H1 (cell line): Measurements from ENCODE around the gene GPR135. TPM values are rescaled to one million over a fixed set of nuclear protein-coding genes. Genes with fewer than 3 reads are reported as not detected.

Source experiments
- BRCA1 ChIP-seq: IDR thresholded peaks from 2 replicates; pipeline ENCODE4 v1.6.1; 2012; ENCODE audit warnings: low read depth, low read length, improper control_type of control experiment
- CHD7 ChIP-seq: fragments of 300-600 bp; sonication (generic); IDR thresholded peaks from 2 replicates; pipeline ENCODE4 v1.7.1; 2012; ENCODE audit warnings: low read length, moderate library complexity, mild to moderate bottlenecking, inconsistent platforms; ENCODE audit not compliant: insufficient replicate concordance
- E2F6 ChIP-seq: IDR thresholded peaks from 2 replicates; pipeline ENCODE4 v1.6.1; 2012; ENCODE audit warnings: inconsistent platforms
- NRF1 ChIP-seq: IDR thresholded peaks from 2 replicates; pipeline ENCODE4 v1.6.1; 2011; ENCODE audit warnings: mild to moderate bottlenecking, low read depth, low read length, improper control_type of control experiment
- RFX5 ChIP-seq: IDR thresholded peaks from 2 replicates; pipeline ENCODE4 v1.6.1; 2011; ENCODE audit warnings: low read depth, low read length, improper control_type of control experiment, borderline replicate concordance
- RNF2 ChIP-seq: fragments of 200-900, 300-1000 bp; sonication (generic); IDR thresholded peaks from 2 replicates; pipeline ENCODE4 v1.7.1; 2016; ENCODE audit warnings: borderline replicate concordance, low read depth, mild to moderate bottlenecking, antibody characterized with exemption, low read length; ENCODE audit not compliant: poor library complexity, severe bottlenecking; ENCODE audit errors: missing control alignments
- SIRT6 ChIP-seq: IDR thresholded peaks from one replicate; pipeline ENCODE4 v1.7.1; 2012; ENCODE audit warnings: low read length, inconsistent platforms
- SP2 ChIP-seq: IDR thresholded peaks from 2 replicates; pipeline ENCODE4 v1.6.1; 2012; ENCODE audit warnings: mild to moderate bottlenecking, low read length, inconsistent platforms
- polyA plus RNA-seq, 7 experiments: library from polyadenylated mRNA; depleted of rRNA in 3 of 7; stranded (reverse) in 5 of 7; unstranded in 2 of 7; fragments of >200 nt in 5 of 7; fragments of 200-250 nt in 2 of 7; gene quantifications; 1 replicate in 5 of 7; 2 replicates in 1 of 7; 4 replicates in 1 of 7; pipeline versions ENCODE4 v1.2.1 to v1.2.3, GENCODE V29; 2011 to 2013; ENCODE audit warnings: missing spikeins in 2 of 7, mixed read lengths in 2 of 7
- total RNA-seq: library from RNA; stranded (reverse); fragmentation: NEBNext Ultra II Directional; extraction: Animal tissue kit (Norgen Biotek cat#: 25700); gene quantifications from 2 replicates; pipeline ENCODE4 v1.2.1, GENCODE V29; 2021

The GPR135 gene
- total and polyA plus RNA-seq, 2 of the 8 experiments (the other 6 are each of a cell fraction or from before 2014, with no cell fraction given) = 0.48 to 1.1 TPM

DNA sequence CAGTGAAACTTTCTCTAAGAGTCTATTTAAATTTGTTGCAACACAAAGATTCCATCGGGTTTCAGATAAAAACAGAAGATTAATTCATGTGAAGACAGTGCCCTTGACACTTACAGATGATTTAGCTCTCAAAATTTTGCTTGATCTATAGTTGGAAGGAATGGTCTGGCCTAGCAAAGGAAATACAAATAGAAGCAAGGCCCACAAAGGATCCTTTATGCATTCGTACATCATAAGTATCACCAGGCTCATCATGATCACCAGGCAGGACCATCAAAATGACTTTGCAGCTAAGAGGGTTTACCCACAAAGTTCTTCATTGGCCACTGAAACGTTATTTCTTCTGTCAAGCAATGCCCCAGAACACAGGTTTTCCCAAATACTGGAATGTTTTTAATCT, 43.9 kb upstream of the GPR135 start (continued):
- TF ChIP-seq CHD7 (no peak), SIRT6 (no peak), BRCA1 (no peak), RFX5 (no peak), E2F6 (no peak), RNF2 (no peak), NRF1 (no peak), SP2 (no peak)
